Tibial artery (tissue), 4 donors: ENCODE measurements around the gene DMBX1.

Source experiments
- DNase-seq, 2 donors: peaks; one replicate each; pipeline ENCODE4 v3.0.0-alpha.2; 2019
- H3K27ac ChIP-seq, 2 donors: fragments of 200-600 bp; sonication (generic) in 1 of 2; 1 replicate in 1 of 2; 2 replicates in 1 of 2; pipeline ENCODE4 v1.5.1; 2018 to 2019; ENCODE audit warnings: mild to moderate bottlenecking in 1 of 2
- H3K27me3 ChIP-seq, 2 donors: fragments of 200-600 bp; sonication (generic) in 1 of 2; one replicate each; pipeline versions ENCODE4 v1.5.1 to v1.6.0; 2016 to 2019
- H3K36me3 ChIP-seq, 3 donors: fragments of 200-600 bp; sonication (generic) in 2 of 3; one replicate each; pipeline ENCODE4 v1.5.1; 2016 to 2019; ENCODE audit warnings: mild to moderate bottlenecking in 2 of 3
- H3K4me1 ChIP-seq, 4 donors: fragments of 200-600 bp; sonication (generic) in 2 of 4; 1 replicate in 3 of 4; 2 replicates in 1 of 4; pipeline ENCODE4 v1.5.1; 2016 to 2019
- H3K4me3 ChIP-seq, 2 donors: fragments of 200-600 bp; sonication (generic) in 1 of 2; 1 replicate in 1 of 2; 2 replicates in 1 of 2; pipeline ENCODE4 v1.5.1; 2018 to 2019; ENCODE audit warnings: mild to moderate bottlenecking in 2 of 2
- H3K9me3 ChIP-seq, 3 donors: fragments of 200-600 bp; sonication (generic) in 1 of 3; one replicate each; pipeline ENCODE4 v1.5.1; 2016 to 2019
- intact Hi-C: fragments of 100-400 bp; cut with DNase I; formaldehyde crosslinking; loops from one replicate; pipeline ENCODE4 v1.15.0; 2023; ENCODE audit warnings: low total_unique reads
- TF ChIP-seq, protein P1 (sequence below), 2 experiments: fragments of 200-600 bp in 1 of 2; fragments of 450-650 bp in 1 of 2; IDR thresholded peaks; one replicate each; pipeline ENCODE4 v1.5.1; 2017 to 2019; ENCODE audit warnings: antibody characterized with exemption in 2 of 2, mild to moderate bottlenecking in 1 of 2, moderate library complexity in 1 of 2

DMBX1 gene

DNA sequence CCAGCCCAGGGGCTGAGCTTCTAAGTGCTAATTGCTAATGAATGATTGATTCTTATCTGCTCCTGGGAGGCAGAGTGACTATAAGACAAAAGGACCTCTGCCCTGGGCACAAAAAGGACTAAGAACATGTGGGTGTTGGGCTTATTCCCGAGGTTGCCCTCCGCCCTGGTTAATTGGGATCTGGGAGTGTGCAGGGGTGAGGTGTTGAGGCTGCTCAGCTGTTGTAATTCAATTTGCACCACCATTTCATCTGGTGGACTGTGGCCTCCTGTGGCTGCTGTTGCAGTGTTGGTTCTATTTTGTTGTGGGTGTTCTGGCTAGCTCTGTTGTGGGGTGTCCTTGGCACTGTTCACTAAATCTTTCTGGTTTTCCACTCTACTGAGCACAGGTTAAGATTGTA, 48.5 kb downstream of the DMBX1 start:
- Histone ChIP-seq H3K9me3 (no peaks in the 10 kb centered on the region), H3K4me1 (peaks cover 0 to 10% (median 5%) of the 10 kb centered on the region in 4 donors), H3K36me3 (no peaks in the 10 kb centered on the region), H3K27me3 (peaks cover 0 to 20% of the 10 kb centered on the region in 2 donors), H3K27ac (no peak overlapping the region), H3K4me3 (no peak overlapping the region)
- DNase-seq: no peak
- TF ChIP-seq, protein P1, sequence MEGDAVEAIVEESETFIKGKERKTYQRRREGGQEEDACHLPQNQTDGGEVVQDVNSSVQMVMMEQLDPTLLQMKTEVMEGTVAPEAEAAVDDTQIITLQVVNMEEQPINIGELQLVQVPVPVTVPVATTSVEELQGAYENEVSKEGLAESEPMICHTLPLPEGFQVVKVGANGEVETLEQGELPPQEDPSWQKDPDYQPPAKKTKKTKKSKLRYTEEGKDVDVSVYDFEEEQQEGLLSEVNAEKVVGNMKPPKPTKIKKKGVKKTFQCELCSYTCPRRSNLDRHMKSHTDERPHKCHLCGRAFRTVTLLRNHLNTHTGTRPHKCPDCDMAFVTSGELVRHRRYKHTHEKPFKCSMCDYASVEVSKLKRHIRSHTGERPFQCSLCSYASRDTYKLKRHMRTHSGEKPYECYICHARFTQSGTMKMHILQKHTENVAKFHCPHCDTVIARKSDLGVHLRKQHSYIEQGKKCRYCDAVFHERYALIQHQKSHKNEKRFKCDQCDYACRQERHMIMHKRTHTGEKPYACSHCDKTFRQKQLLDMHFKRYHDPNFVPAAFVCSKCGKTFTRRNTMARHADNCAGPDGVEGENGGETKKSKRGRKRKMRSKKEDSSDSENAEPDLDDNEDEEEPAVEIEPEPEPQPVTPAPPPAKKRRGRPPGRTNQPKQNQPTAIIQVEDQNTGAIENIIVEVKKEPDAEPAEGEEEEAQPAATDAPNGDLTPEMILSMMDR (IDR thresholded peaks at IDR 0.05): no peak
- intact Hi-C loops: no loop called here
